Measurements from ENCODE around the gene MYH13.

MYH13 gene

DNA sequence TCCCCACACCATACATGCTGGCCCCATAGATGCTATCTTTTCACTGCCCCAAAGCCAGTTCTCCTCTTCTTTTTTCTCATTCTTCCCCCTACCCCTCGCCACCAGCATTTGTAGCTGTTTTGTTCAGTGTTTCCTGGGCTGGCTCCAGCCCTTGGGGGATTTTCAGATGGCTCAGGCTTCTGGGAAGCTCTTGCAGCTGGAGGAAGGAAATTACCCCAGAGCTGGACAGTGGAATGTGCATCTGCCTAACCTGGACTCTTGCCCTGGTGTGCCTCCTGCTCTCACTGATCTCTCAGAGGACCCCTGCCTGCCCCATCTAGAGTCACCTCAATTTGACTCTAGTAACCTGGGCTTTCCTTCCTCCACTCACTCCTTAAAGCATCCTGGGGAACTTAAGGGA, 82.8 kb downstream of the MYH13 start:
- no peak overlapping the region for H3K4me3 ChIP-seq (ENCODE audit: low read depth, low read length)
- TF ChIP-seq, protein P1, sequence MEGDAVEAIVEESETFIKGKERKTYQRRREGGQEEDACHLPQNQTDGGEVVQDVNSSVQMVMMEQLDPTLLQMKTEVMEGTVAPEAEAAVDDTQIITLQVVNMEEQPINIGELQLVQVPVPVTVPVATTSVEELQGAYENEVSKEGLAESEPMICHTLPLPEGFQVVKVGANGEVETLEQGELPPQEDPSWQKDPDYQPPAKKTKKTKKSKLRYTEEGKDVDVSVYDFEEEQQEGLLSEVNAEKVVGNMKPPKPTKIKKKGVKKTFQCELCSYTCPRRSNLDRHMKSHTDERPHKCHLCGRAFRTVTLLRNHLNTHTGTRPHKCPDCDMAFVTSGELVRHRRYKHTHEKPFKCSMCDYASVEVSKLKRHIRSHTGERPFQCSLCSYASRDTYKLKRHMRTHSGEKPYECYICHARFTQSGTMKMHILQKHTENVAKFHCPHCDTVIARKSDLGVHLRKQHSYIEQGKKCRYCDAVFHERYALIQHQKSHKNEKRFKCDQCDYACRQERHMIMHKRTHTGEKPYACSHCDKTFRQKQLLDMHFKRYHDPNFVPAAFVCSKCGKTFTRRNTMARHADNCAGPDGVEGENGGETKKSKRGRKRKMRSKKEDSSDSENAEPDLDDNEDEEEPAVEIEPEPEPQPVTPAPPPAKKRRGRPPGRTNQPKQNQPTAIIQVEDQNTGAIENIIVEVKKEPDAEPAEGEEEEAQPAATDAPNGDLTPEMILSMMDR (IDR thresholded peaks at IDR 0.05; ENCODE audit: low read depth, low read length), result no peak

DNA sequence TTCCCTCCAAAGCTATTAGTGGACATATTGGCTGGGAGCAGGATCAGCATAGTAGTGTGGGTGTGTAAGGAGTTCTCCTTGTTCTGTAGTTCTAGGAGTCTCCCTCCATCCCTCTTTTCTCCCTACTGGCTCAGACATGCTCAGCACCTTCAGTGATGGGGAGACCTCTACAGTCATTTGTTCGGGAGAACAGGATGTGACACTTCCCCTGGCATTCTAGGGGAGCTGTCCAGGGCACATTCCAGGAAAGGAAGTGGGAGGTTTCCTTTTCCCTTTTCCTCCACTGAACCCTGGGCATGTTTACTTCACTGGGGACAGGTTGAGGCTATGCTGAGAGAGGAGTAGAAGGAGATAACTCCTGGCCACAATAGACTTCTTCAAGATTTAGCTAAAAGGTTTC, 86.5 kb downstream of the MYH13 start:
- TF ChIP-seq, protein P1 (IDR thresholded peaks at IDR 0.05; ENCODE audit: low read depth, low read length), result no peak
- no peak overlapping the region for H3K4me3 ChIP-seq (ENCODE audit: low read depth, low read length)

DNA sequence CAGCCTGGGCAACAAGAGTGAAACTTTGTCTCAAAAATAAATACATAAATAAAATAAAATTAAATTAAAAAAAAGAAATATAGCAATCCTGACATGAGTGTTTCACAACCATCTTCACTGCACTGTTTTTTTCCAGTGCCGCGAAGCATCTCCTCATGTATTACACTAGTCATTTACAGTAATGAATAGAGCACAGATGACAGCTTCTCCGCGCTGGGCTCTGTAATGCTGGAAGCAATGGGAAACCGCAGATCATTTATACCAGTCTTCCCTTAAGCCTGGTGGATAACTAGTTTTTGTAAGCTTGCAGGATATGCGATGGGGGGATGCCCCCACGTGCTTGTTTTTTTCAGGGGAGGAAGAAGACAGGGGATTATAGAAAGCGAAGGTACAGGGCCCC, 86.9 kb downstream of the MYH13 start:
- TF ChIP-seq, protein P1 (IDR thresholded peaks at IDR 0.05; ENCODE audit: low read depth, low read length), result no peak

DNA sequence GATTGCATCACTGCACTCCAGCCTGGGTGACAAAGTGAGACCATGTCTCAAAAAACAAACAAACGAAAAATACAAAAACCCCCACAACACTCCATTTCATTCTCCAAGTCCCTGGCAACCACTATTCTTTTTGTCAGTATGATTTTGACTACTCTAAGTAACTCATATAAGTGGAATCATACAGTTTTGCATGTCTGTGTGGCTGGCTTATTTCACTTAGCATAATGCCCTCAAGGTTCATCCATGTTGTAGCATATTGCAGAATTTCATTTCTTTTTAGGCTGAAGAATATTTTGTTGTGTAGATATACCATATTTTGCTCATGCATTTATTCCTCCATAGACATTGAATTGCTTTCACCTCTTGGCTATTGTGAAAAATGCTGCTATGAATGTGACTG, 92.7 kb downstream of the MYH13 start:
- TF ChIP-seq, protein P1 (IDR thresholded peaks at IDR 0.05; ENCODE audit: low read depth, low read length), result no peak
- H3K4me3 ChIP-seq (ENCODE audit: low read depth, low read length), result no peak overlapping the region

More for the DNA sequence above, 86.9 kb downstream of the MYH13 start:
- H3K4me3 ChIP-seq (ENCODE audit: low read depth, low read length), result no peak overlapping the region

DNA sequence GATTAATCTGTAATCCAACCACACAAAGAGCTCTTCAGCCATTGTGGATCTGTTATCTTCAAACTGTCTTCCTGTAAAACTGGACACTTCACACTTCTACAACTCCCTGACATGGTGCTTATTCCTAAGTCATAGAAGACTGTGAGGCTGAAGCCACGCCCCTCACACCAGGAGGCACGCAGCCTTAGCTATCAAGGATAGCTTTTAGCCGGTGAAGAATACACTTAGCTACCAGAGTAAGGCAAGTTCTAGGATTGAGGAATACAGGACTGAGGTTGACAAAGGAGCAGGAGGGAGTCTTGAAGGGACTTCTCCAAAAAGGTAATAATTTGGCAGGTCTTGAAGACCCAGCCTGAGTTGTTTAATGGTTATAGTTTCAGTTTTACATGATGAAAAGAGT, 94.6 kb downstream of the MYH13 start:
- TF ChIP-seq, protein P1 (IDR thresholded peaks at IDR 0.05; ENCODE audit: low read depth, low read length), result no peak
- H3K4me3 ChIP-seq (ENCODE audit: low read depth, low read length), result no peak overlapping the region; the same call in 1 of the 2 replicates

DNA sequence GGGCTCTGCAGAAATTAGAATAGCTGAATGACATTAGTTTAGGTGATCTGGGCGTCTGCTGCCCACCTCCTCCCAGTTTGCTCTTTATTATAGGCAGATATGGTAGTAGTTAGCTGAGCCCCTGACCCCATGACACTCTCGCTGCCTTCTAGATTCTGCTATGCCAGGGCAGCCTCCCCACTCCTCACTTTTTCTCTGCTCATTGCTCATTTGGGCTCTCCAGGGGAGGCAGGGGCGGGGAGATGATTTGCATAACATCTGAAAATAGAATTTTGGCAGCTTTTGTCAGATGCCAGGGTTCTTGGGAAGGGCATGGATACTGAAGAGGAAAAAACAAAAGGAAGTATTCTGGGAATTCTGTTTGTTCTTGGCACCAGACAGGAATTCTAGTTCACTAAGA, 96.4 kb downstream of the MYH13 start:
- H3K4me3 ChIP-seq (ENCODE audit: low read depth, low read length), result no peak overlapping the region
- TF ChIP-seq, protein P1 (IDR thresholded peaks at IDR 0.05; ENCODE audit: low read depth, low read length), result no peak

DNA sequence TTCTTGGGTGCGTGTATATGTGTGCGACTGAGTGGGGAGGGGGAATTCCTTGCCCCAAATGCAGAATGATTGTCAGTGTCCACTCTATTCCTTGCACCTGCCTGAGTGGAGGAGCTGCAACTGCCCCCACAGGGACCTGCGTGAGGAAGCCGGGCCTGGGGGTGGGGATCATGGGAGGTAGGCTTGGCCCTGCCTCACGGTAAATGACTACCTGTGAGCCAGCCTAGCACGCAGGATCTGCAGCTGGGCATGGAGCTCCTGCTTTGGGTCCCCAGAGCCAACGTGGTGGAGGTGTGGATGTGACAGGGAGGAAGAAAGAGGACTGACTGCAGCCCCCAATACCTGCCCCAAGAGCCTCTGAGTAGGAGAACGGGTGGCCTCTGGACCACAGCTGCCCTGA, 97.4 kb downstream of the MYH13 start:
- TF ChIP-seq, protein P1 (IDR thresholded peaks at IDR 0.05; ENCODE audit: low read depth, low read length), result no peak
- no peak overlapping the region for H3K4me3 ChIP-seq (ENCODE audit: low read depth, low read length)
